DMS79 treated with DMSO at 0.1 percent for 48 hours (cell line): Measurements from ENCODE around the gene SH3BGRL2.
A peak's percentile ranks its signal among the peaks of the same experiment; 100 is the strongest.
"Not testable (repeated sequence)": the region's sequence is repeated elsewhere in the genome, so short reads cannot be mapped to it uniquely, and the experiment has no call there.

Experiments
- DNase-seq: peaks from one replicate; lab custom pipeline; 2025; lab: John Stamatoyannopoulos, UW

SH3BGRL2 gene

DNA sequence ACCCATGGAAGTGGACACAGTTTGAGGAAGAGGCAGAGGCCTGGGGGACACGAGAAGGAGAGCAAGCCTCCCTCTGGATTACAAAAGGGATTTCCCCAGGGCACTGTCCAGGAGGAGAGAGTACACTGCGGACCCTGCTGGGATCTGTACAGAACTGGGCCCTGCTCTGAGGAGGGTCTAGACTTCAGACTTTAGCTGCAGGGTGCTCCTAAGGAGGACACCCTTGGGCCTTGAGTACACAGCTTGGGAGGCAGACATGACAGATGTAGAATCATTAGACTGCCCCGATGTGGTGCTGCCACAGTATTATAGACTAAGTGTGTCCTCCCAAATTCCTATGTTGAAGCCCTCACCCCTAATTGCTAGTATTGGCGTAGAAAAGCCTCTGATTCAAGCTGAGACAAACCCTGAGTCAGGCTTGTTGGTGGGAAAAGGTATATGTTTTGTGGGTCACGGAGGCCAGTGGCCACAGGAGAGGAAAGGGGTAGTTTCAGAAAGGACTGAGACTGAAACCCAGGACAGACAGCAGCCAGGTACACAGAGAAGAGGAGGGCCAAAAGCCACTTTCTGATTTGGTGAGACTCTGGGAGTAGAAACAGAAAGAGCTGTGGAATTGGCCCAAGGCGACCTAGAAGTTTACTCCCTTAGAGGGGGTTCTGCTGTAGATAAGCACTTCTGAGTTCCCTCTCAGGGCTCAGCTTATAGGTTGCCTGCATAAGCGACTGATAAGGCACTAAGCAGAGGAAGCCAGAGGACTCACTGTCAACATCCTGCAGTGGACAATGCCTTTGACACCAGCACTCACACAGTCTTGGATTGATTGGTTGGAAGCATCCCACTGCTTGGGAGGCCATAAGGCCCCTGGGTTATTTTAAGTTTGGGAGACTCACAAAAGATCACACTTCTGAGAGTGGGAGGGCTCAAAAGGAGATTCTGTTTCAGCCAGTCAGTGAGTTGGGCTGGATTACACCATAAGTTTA is 16.5 kb upstream of the SH3BGRL2 start:
- DNase-seq, result no peak

DNA sequence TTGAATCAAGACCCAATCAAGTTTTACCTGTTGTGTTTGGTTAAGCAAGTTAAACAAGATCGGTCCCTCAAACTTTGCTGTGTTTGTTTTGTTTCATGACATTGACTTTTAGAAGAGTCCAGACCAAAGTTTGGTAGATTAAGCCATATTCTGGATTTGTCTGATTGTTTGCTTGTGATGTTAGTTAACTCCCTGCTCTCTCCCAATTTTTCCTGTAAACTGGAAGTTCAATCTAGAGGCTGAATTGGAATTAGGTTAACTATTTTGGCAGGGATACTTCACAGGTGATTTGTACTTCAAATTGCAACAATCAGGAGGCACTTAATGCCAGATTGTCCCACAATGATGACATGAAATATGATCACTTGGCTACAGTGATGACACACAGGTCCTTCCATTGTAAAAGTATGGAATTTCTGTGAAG is 13.6 kb upstream of the SH3BGRL2 start:
- DNase-seq, result no peak

DNA sequence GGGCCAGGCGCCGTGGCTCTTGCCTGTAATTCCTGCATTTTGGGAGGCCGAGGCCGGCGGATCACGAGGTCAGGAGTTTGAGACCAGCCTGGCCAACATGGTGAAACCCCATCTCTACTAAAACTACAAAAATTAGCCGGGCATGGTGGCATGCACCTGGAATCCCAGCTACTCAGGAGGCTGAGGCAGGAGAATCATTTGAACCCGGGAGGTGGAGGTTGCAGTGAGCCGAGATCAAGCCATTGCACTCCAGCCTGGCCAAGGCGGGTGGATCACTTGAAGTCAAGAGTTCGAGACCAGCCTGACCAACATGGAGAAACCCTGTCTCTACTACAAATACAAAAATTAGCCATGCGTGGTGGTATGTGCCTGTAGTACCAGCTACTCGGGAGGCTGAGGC is 12.7 kb upstream of the SH3BGRL2 start:
- DNase-seq, result not testable (repeated sequence)

DNA sequence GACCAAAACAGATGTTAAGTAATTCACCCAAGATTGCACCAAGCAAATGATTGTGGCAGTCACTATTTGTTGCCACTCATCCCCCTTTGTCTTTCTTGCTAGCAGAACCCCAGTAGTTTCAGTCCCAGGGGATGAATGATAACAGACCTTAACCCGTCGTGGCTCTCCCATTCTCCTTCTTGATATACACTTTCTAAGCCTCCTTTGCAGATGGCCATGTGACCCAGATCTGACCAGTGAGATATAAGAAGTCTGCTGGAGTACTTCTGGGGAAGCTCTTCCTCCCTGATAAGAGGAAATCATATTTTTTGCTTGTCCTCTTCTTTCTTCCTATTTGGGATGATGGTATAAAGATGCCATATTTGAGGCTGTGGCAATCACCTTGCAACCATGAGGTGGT is 9.6 kb upstream of the SH3BGRL2 start:
- DNase-seq, result no peak

DNA sequence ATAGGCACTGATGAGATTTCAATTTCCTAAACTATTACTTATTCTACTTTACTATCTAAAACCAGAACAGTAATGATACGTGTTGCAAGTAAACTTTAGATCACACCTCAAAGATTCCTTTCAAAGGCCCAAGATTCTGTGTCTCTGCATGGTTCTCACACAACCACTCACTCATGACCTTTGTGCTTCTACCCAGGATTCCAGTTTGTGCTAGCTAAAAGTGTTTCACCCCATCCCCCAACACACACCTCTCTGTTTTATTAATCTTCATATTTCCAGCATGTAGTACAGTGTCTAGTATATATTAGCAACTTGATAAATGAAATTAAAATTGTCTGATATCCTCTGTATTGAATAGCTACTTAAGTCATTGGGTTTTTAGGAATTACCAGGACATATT is 8.8 kb upstream of the SH3BGRL2 start:
- no peak for DNase-seq

DNA sequence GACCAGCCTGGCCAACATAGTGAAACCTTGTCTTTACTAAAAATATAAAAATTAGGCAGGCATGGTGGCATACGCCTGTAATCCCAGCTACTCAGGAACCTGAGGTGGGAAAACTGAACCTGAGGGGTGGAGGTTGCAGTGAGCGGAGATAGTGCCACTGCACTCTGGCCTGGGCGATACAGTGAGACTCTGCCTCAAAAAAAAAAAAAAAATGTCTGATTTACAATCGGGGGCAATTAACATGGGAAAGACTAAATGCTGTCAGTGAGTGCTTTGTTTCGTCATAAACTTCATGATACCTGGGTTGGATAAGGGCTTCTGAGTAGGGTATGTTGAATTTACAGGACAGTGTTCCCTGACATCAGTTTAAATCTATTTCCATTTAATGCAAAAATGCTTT is 8.0 kb upstream of the SH3BGRL2 start:
- no peak for DNase-seq

DNA sequence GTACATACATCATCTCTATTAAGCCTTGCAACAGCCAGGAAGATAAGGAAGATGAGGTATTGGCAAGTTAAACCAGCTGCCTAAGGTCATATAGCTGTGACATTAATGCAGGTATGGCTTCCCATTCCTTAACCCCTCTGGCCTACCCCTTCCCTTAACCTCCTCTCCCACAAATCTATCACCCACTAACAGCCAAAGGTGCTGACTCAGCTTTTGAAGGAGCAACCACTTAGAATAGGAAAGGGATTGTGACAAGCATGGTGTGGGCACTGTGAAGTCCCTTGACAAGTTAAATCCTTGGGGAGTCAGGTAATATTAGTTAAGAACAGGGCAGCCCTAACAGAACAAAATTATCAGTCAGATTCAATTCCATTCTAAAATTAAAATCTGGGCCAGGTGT is 5.4 kb upstream of the SH3BGRL2 start:
- no peak for DNase-seq

DNA sequence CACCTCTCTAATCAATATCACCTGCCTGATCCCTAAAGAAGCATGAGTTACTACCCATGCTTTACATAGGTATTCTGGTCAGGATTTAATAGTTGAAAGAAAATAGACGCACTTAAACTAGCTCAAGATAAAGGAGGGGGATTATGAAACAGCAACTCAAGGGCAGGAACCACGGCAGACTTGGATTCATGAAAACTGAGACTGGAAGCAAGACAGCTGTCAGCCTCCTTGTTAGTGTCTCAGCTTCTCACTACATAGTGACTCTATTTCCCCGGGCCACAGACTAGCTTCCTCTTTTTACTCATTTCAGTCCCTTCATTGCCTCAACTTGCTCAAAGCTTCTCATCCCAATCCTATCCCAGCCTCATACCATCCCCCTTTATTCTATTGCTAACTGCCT is 4.3 kb upstream of the SH3BGRL2 start:
- no peak for DNase-seq

DNA sequence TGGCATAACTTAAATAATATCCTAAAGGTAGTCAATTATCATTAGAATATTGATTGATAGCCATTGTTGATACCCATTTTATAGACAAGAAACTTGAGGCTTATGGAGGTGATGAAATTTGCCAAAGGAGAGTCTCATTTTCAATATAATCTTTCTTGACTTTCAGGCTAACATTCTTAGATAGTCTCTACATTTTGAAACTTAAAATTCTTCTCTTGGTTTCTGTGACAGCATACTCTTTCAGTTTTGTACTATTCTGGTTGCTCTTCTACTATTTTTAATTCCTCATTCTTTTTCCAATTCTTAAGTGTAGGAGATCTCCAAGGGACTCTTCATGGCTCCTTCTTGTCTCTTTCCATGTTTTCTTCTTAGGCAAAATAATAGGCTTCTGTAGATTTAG is 3.7 kb upstream of the SH3BGRL2 start:
- no peak for DNase-seq

DNA sequence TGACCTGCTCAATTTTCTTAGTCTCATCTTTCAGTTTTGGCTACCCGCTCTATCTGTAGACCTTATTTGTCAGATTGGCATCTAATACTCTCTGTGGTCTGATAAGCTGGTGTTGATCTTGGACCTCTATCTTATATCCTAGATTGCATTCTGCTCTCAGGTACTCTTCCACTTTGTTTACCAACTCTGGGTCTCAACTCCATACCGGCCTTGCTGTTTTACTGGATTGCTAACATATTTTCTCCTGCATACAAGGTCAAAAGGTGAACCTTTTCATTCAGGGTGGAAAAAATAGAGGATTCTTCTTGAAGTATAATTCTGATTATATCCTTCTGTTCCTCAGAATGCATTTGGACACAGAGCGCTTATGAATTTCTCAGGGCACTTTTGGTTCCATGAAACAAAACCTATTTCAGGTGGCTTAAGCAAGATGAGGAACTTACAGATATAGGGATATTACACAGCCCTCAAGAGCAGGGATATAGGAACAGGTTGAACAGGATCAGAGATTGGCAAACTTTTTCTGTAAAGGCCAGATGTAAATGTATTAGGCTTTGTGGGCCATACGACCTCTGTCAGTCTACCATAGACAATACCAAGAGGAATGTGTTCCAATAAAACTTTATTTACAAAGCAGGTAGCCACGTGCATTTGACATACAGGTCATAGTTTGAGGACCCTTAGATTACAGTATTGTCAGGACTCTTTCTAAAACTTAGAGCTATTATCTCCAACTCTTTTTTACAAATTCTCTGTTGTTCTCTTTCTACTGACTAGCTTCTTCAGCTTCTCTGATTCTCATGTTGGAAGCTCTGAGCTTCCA is 2.5 kb upstream of the SH3BGRL2 start:
- DNase-seq, result no peak

DNA sequence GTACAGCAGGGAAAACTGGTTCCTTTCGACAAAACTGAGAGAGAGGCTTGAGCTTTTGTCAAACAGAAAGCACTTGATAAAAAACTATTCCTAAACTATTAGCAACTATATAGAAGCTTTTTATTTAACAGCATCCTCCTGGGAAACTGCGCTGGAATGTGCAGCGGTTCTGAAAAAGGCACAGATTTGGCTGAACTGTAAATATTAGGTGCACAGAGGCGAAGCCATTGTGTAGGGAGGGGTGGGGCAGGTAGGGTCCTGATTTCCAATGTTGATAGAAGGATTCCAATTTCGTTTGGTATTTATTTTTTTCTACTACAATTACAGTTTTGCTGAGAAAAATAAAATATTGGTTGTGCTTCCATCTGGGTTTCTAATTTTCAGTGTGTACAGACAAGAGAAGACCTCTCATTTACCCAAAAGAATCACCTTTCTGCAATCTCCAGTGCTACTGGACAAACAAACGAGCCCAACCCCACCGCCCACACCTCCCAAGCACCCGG is 698 bp upstream of the SH3BGRL2 start:
- no peak for DNase-seq

DNA sequence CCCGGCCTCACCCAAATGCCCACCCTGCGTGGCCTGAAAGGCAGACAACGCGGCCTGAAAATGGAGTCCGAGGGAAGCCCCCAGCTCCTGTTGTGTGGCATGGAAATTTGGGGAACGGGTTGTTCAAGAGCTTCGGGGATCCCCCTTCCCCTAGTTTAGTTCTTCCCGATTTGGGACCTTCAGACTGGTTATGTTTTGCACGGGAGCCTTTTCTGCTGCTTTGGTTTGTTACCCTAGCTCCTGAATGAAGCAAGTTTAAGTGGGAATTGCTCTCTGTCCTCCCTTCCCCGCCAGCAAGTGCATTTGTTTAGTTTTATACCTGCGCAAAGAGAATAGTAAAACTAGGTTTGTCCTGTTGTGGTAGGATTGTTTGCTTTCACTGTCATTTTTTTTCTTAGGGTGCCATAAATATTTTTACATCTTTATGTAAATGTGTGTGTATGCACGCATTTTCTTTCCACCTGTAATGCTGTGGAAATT is 604 bp downstream of the SH3BGRL2 start:
- DNase-seq, result peak; percentile 63

DNA sequence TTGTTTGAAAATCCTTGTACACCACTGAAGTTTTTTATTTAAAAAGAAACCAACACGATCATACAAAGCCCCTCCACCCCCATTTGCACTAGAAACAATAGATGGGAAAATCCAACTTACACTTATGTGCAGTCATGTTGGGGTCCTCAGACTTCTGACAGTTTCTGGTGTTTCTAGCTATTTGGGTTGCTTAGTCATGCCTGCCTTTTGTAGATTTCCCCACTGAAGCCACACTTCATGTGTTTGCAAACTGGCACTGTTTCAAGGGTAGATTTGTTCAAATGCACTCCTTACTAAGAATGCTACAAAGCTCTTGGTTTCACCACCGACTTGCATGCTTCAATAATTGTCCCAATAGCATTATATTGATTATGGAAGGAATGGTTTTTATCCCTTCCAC is 1.5 kb downstream of the SH3BGRL2 start:
- peak; percentile 45 for DNase-seq

DNA sequence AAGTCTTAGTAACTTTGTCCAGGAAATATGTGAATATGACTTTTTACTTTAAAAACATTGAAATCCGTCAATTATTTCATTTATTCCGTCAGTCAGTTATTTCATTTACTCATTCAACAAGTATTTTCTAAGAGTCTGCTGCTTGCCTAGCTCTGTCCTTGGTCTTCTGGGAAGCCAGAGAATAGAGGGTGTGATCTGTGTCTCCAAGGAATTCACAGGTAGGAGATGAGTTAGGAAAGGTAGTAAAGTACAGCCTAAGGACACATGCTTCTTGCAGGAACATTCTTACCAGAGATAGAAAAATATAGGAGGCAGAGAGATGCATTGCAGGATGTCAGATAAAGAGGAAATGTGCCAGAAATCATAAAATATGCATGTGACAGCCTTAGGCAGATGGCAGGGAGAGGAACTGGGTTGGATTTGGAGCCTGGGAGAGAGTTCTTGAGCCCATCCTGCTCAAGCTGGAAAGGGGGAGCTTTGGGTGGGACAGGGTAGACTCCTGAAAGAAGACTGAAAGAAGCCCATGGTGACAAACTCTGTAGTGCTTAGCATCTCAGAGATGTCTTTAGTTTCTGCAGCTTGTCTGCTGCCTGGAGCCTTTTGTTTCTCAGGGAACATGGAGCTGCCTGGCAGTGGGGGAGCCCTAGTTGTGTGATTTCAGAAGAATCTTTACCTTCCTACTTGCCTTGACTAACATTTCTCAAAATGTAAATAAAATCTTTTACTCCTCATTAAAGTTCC is 3.5 kb downstream of the SH3BGRL2 start:
- DNase-seq, result no peak

DNA sequence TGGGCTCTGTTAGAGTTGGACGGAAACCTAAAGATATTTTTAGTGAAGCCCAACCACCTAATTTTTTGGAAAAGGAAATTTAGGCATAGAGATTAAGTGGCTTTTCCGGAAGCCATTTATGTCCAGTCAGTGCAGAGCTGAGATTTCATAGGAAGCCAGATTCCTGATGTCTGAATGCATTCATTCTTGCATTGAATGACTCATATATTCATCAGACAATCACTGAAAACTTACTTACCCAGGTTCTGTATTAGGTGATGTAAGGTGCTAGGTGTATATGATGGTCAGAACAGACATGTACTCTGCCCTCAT is 4.1 kb downstream of the SH3BGRL2 start:
- no peak for DNase-seq

DNA sequence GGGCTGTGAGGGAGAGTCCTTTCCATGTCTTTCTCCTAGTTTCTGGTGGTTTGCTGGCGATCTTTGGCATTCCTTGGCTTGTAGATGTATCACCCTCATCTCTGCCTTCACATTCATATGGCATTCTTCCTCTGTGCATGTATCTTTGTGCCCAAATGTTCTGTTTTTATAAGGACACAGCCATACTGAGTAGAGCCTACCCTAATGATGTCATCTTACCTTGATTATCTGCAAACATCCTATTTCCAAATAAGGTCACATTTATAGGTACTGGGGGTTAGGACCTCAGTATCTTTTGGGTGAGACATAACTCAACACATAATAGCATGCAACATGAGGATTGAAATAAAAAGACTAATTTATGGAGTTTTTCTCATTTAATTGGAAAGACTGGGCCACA is 5.5 kb downstream of the SH3BGRL2 start:
- no peak for DNase-seq

DNA sequence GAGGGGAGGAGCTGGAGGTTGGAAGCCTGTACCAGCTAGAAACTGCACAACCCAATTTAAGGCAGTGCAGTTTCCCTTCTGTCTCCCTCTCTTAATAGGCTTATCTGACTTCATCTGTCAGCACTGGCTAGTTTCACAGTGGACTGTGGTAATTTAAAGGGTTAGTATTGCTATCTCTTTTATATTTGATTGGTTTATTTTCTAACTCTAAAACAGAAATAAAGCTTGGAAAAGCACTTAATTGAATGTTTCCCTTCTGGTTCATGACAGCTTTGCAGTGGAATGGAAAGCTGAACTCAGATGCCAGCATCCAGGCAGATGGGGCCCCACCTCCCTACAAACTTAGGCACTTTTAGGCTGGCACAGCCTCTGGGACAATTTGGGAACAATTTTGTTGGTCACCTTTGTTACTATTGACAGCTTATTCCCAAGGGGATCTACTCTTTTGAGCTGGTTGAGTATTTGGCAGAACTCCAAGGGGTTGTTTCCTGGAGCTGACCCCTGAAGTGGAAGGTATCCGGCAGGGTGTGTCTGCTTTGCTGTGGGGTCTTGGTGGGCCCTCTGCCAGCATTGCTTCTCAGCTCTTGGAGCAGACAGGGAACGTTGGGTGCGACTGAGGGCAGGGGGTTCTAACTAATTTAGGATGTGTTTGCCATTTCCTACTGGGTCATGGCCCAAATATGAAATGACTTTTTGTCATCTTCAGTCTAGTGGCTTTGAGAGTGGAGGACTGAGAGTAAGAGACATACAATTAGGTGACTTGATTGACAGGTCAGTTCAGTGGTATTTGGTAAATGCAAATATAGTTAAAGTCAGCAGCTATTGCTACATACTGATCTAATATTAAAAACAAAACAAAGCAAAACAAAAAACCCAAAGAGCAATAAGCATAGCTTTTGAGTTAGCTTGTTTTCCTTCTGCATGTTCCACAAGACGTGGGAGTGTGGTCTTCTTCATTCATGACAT is 9.3 kb downstream of the SH3BGRL2 start:
- peak; percentile 58 for DNase-seq

DNA sequence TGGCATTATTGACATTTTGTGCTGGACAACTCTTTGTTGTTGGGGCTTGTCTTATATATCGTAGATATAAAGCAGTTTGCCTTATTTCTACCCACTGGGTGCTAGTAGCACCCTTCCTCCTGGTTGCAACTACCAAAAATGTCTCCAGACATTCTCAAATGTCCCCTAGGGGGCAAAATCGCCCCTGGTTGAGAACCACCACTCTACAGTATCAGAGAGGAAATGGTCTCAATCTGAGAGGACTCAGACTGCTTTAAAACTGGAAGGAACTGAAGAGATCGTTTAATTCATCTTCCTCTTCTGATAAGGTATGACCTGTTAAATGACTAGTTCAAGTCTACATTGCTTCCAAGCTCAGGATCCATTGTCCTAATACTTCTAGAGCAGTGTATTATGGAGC is 14.9 kb downstream of the SH3BGRL2 start:
- DNase-seq, result no peak

DNA sequence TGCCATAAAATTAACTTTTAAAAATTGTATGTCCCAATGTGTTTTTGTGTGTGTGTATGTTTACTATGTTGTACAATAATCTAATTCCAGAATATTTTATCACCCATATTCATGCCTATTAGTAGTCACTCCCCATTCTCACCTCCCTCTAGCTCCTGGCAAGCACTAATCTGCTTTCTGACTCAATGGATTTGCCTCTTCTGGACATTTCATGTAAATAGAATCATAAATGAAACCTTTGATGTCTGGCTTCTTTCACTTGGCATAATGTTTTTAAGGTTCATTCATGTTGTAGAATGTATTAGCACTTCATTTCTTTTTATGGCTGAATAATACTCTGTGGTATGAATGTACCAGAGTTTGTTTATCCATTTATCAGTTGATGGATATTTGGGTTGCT is 15.4 kb downstream of the SH3BGRL2 start:
- DNase-seq, result no peak

DNA sequence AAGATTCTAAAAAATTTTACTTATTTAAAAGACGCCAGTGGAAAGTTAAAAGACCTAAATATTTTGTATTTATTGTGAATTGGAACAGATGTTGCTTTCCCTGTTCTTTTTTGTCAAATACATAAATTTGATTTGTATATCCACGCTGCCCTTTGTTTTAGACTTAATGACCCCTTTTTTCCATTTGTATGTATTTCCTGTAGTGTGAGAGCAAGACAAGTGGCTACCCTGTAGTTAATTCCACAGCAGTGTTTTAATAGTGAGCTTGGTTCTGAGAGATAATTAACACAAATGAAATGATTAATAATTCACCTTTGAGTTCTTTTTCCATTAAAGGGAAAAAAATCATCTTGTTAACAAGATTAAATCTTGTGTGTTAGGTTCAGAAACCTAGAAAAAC is 16.6 kb downstream of the SH3BGRL2 start:
- DNase-seq, result no peak

DNA sequence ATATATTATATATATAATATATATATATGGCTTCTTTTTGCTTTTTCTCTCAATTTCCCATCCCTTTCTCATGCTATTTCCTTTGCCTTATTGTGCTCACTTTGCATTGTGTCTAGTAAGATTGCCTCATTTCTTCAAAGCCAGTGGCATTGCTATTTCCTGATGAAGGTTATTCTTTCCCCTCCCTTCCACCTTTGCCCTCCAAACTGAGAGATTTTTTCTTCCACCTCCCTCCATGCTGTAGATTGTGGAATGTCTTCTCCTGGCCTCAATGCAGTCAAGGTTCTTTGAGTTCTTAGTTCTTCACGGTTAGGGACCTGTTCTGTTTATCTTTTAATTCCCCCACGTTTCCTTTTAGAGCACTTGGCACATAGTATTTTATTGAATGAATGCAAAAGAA is 17.2 kb downstream of the SH3BGRL2 start:
- DNase-seq, result no peak
